ENCODE measurements around the gene HARS1. TPM values are rescaled to one million over a fixed set of nuclear protein-coding genes. Genes with fewer than 3 reads are reported as not detected.

The HARS1 gene
- total and polyA plus RNA-seq, 10 of the 15 experiments (the other 5 are each of a cell fraction or from before 2014, with no cell fraction given): 12.0 to 93.8 (median 76.9) TPM

DNA sequence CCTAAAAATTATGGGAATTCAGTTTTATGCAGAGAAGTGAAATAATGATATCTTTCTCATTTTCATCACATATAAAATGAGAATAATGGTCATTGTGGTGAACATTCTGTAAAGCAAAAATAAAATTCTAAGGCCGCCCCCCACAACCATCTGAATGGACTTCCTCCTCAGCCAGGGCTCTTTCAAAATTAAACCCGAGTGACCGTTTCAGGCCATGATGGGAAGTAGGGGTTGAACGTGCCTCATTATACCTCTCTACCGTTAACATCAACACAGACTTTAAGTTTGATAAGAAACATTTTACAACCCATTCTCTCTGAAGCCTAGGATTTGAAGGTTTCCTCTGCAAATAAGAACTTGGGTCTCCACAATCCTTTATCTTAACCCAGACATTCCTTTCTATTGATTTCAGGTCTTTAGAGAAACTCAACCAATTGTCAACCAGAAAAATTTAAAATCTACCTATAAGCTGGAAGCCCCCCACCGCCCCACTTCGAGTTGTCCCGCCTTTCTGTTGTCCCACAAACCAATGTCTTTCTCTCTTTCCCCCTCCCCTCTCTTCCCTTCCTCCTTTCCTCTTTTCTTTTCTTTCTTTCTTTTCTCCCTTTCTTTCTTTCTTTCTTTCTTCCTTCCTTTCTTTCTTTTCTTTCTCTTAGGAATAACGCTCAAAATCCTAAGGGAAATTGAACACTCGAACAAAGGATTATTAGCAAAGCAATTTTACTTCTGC lies 53.6 kb downstream of the HARS1 start:
- FAIRE-seq (no peak), DNase-seq (ENCODE audit: low read depth, low spot score) (no peak), ATAC-seq (no peak)
- no peak overlapping the region for H3K4me2 ChIP-seq (ENCODE audit: control insufficient read depth, insufficient read depth)
- peaks cover 8% of the 10 kb centered on the region for H3K79me2 ChIP-seq (ENCODE audit: control insufficient read depth, insufficient read depth, low read length)
- no peaks in the 10 kb centered on the region; a peak in 1 of 4 replicates for H3K36me3 ChIP-seq (ENCODE audit: control insufficient read depth in 2 of 2, insufficient read depth in 2 of 2, low read length in 1 of 2)
- RAD21 ChIA-PET (ENCODE audit: unreplicated experiment): interaction anchor here (1.4 kb wide), 1 partner anchor 91 kb away, joined by 3 read pairs; the partner anchor contains the start of gene EIF4EBP3
- POLR2A ChIA-PET: interaction anchor here (1.3 kb wide), 1 partner anchor 10 kb away, joined by 4 read pairs; the partner anchor contains the start of genes IK and NDUFA2
- no peak overlapping the region for H2AFZ ChIP-seq (ENCODE audit: control insufficient read depth, low read depth, low read length)
- SMC1A ChIA-PET (ENCODE audit: uncharacterized antibody, unreplicated experiment): interaction anchor here (1.2 kb wide), 1 partner anchor 102 kb away, joined by 3 read pairs; no protein-coding TSS in a partner anchor
- CTCF ChIA-PET: interaction anchor here (0.6 to 3.8 kb wide), 5 partner anchors 73 to 266 kb away, joined by 3 to 44 read pairs (median 5); no protein-coding TSS in a partner anchor
- H3K4me1 ChIP-seq (ENCODE audit: control insufficient read depth, insufficient read depth, low read length): peaks cover 11% of the 10 kb centered on the region
- BruUV-seq (replicated peaks): no TSS peak
- H3K27ac ChIP-seq (ENCODE audit: control insufficient read depth, insufficient read depth): no peak overlapping the region
- no peak overlapping the region for H3K4me3 ChIP-seq
- H3K27me3 ChIP-seq (replicated peaks in 1 of 2; ENCODE audit: control insufficient read depth in 2 of 2, insufficient read depth in 2 of 2, low read length in 1 of 2): peaks cover 0 to 1% of the 10 kb centered on the region in 2 experiments; a peak in 1 of 4 replicates
- H3K9me3 ChIP-seq (replicated peaks; ENCODE audit: control insufficient read depth, insufficient read depth, low read length): no peaks in the 10 kb centered on the region
- in situ Hi-C loops (cut with MboI): no loop called here
- no peak overlapping the region for H3K9ac ChIP-seq (ENCODE audit: control insufficient read depth, insufficient read depth, low read length)
- intact Hi-C loops (cut with micrococcal nuclease; ENCODE audit: unreplicated experiment): loop anchor here (5.0 kb wide), 1 partner anchor 235 kb away; the partner anchor contains the start of gene ANKHD1
- H4K20me1 ChIP-seq (ENCODE audit: control insufficient read depth, insufficient read depth): no peaks in the 10 kb centered on the region
- 84% methylated on average over 10 of the region's 10 CpGs for WGBS (ENCODE audit: insufficient coverage, insufficient replicate concordance, low lambda C conversion rate, missing lambda C conversion rate)
- TF ChIP-seq, protein P1, sequence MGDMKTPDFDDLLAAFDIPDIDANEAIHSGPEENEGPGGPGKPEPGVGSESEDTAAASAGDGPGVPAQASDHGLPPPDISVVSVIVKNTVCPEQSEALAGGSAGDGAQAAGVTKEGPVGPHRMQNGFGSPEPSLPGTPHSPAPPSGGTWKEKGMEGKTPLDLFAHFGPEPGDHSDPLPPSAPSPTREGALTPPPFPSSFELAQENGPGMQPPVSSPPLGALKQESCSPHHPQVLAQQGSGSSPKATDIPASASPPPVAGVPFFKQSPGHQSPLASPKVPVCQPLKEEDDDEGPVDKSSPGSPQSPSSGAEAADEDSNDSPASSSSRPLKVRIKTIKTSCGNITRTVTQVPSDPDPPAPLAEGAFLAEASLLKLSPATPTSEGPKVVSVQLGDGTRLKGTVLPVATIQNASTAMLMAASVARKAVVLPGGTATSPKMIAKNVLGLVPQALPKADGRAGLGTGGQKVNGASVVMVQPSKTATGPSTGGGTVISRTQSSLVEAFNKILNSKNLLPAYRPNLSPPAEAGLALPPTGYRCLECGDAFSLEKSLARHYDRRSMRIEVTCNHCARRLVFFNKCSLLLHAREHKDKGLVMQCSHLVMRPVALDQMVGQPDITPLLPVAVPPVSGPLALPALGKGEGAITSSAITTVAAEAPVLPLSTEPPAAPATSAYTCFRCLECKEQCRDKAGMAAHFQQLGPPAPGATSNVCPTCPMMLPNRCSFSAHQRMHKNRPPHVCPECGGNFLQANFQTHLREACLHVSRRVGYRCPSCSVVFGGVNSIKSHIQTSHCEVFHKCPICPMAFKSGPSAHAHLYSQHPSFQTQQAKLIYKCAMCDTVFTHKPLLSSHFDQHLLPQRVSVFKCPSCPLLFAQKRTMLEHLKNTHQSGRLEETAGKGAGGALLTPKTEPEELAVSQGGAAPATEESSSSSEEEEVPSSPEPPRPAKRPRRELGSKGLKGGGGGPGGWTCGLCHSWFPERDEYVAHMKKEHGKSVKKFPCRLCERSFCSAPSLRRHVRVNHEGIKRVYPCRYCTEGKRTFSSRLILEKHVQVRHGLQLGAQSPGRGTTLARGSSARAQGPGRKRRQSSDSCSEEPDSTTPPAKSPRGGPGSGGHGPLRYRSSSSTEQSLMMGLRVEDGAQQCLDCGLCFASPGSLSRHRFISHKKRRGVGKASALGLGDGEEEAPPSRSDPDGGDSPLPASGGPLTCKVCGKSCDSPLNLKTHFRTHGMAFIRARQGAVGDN (IDR thresholded peaks at IDR 0.05): no peak
- TF ChIP-seq MXI1 (IDR thresholded peaks at IDR 0.05; ENCODE audit: low read depth, low read length) (no peak), WRNIP1 (IDR thresholded peaks at IDR 0.05; ENCODE audit: borderline replicate concordance, low read depth, low read length) (no peak), POLR2AphosphoS2 (IDR thresholded peaks at IDR 0.05; ENCODE audit: low read depth, low read length) (no peak), RFX5 (IDR thresholded peaks at IDR 0.05; ENCODE audit: low read depth, low read length) (no peak), CEBPB (IDR thresholded peaks at IDR 0.05; ENCODE audit: borderline replicate concordance in 1 of 2, low read depth in 2 of 2, low read length in 2 of 2) (no peak), EZH2 (IDR thresholded peaks at IDR 0.05; ENCODE audit: borderline replicate concordance, control insufficient read depth, low read depth, low read length) (no peak), SUZ12 (IDR thresholded peaks at IDR 0.05; ENCODE audit: unreplicated experiment) (no peak), CREM (IDR thresholded peaks at IDR 0.05; ENCODE audit: low read depth) (no peak)
- TF ChIP-seq, protein P2, sequence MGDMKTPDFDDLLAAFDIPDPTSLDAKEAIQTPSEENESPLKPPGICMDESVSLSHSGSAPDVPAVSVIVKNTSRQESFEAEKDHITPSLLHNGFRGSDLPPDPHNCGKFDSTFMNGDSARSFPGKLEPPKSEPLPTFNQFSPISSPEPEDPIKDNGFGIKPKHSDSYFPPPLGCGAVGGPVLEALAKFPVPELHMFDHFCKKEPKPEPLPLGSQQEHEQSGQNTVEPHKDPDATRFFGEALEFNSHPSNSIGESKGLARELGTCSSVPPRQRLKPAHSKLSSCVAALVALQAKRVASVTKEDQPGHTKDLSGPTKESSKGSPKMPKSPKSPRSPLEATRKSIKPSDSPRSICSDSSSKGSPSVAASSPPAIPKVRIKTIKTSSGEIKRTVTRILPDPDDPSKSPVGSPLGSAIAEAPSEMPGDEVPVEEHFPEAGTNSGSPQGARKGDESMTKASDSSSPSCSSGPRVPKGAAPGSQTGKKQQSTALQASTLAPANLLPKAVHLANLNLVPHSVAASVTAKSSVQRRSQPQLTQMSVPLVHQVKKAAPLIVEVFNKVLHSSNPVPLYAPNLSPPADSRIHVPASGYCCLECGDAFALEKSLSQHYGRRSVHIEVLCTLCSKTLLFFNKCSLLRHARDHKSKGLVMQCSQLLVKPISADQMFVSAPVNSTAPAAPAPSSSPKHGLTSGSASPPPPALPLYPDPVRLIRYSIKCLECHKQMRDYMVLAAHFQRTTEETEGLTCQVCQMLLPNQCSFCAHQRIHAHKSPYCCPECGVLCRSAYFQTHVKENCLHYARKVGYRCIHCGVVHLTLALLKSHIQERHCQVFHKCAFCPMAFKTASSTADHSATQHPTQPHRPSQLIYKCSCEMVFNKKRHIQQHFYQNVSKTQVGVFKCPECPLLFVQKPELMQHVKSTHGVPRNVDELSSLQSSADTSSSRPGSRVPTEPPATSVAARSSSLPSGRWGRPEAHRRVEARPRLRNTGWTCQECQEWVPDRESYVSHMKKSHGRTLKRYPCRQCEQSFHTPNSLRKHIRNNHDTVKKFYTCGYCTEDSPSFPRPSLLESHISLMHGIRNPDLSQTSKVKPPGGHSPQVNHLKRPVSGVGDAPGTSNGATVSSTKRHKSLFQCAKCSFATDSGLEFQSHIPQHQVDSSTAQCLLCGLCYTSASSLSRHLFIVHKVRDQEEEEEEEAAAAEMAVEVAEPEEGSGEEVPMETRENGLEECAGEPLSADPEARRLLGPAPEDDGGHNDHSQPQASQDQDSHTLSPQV (IDR thresholded peaks at IDR 0.05): no peak
- TF ChIP-seq, protein P3, sequence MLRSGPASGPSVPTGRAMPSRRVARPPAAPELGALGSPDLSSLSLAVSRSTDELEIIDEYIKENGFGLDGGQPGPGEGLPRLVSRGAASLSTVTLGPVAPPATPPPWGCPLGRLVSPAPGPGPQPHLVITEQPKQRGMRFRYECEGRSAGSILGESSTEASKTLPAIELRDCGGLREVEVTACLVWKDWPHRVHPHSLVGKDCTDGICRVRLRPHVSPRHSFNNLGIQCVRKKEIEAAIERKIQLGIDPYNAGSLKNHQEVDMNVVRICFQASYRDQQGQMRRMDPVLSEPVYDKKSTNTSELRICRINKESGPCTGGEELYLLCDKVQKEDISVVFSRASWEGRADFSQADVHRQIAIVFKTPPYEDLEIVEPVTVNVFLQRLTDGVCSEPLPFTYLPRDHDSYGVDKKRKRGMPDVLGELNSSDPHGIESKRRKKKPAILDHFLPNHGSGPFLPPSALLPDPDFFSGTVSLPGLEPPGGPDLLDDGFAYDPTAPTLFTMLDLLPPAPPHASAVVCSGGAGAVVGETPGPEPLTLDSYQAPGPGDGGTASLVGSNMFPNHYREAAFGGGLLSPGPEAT (IDR thresholded peaks at IDR 0.05; ENCODE audit: low read depth): no peak

Data from GM12878 (cell line).